ENCODE results near the gene TMEM232. TPM values are rescaled to one million over a fixed set of nuclear protein-coding genes. Genes with fewer than 3 reads are reported as not detected.
"Not testable (repeated sequence)": the region's sequence is repeated elsewhere in the genome, so short reads cannot be mapped to it uniquely, and the experiment has no call there.

The TMEM232 gene
- total and polyA plus RNA-seq, 2 donors from 2014 or later, result 4.8 to 11.3 TPM

DNA sequence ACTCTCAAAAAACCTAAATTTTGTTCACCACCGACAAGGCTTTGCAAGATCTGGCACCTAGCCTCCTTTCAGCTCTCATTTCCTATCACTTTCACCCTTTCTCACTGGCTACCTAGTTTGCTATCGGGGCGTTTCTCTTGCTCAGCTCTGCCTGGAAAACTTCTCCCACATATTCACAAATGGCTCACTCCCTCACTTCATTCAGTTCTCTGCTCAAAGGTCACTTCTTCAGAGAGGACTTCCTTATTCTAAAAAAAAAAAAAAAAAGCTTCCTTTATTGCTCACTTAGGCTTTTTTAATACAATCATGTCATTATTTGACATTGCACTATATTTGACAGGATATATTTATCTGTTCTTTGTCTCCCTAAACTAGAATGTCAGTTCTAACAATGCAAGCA, 10.3 kb upstream of the TMEM232 start:
- Histone ChIP-seq H3K27me3 (ENCODE audit: control insufficient read depth, insufficient read depth, low read length) (no peaks in the 10 kb centered on the region), H3K9me3 (ENCODE audit: control insufficient read depth in 2 of 3, insufficient read depth in 1 of 3, low read length in 3 of 3) (no peaks in the 10 kb centered on the region), H3K4me3 (ENCODE audit: low read length in 3 of 3) (peak overlapping the region in 1 of 3 donors; percentile 11), H3K36me3 (ENCODE audit: control insufficient read depth in 2 of 3, insufficient read depth in 3 of 3, low read length in 3 of 3) (no peaks in the 10 kb centered on the region), H3K9ac (ENCODE audit: low read length in 3 of 3) (no peak overlapping the region), H3K4me1 (ENCODE audit: control insufficient read depth in 2 of 3, insufficient read depth in 2 of 3, low read depth in 1 of 3, low read length in 3 of 3) (no peaks in the 10 kb centered on the region), H3K27ac (ENCODE audit: low read depth in 2 of 2, low read length in 2 of 2) (no peak overlapping the region)
- intact Hi-C loops (cut with DNase I), result no loop called here
- DNase-seq (peak in 1 of 5 donors; percentile 8), FAIRE-seq (no peak)
- no peak for TF ChIP-seq CTCF (IDR thresholded peaks at IDR 0.05; ENCODE audit: borderline replicate concordance, extremely low read depth, insufficient read depth)

GRCh38 chr5:110735556-110735955, 9.1 kb upstream of the TMEM232 start:
- H3K4me3 ChIP-seq (ENCODE audit: low read length in 3 of 3), result no peak overlapping the region
- no peak overlapping the region for H3K9ac ChIP-seq (ENCODE audit: low read length in 3 of 3)
- H3K36me3 ChIP-seq (ENCODE audit: control insufficient read depth in 2 of 3, insufficient read depth in 3 of 3, low read length in 3 of 3), result no peaks in the 10 kb centered on the region
- DNase-seq, result no peak
- no peak for TF ChIP-seq CTCF (IDR thresholded peaks at IDR 0.05; ENCODE audit: borderline replicate concordance, extremely low read depth, insufficient read depth)
- no peak for FAIRE-seq
- no peaks in the 10 kb centered on the region for H3K27me3 ChIP-seq (ENCODE audit: control insufficient read depth, insufficient read depth, low read length)
- no peaks in the 10 kb centered on the region for H3K4me1 ChIP-seq (ENCODE audit: control insufficient read depth in 2 of 3, insufficient read depth in 2 of 3, low read depth in 1 of 3, low read length in 3 of 3)
- no peaks in the 10 kb centered on the region for H3K9me3 ChIP-seq (ENCODE audit: control insufficient read depth in 2 of 3, insufficient read depth in 1 of 3, low read length in 3 of 3)
- intact Hi-C loops (cut with DNase I), result no loop called here
- no peak overlapping the region for H3K27ac ChIP-seq (ENCODE audit: low read depth in 2 of 2, low read length in 2 of 2)

GRCh38 chr5:110734101-110734500, 7.6 kb upstream of the TMEM232 start:
- no peaks in the 10 kb centered on the region for H3K9me3 ChIP-seq (ENCODE audit: control insufficient read depth in 2 of 3, insufficient read depth in 1 of 3, low read length in 3 of 3)
- H3K36me3 ChIP-seq (ENCODE audit: control insufficient read depth in 2 of 3, insufficient read depth in 3 of 3, low read length in 3 of 3), result no peaks in the 10 kb centered on the region
- H3K27me3 ChIP-seq (ENCODE audit: control insufficient read depth, insufficient read depth, low read length), result no peaks in the 10 kb centered on the region
- H3K4me3 ChIP-seq (ENCODE audit: low read length in 3 of 3), result no peak overlapping the region
- no peak overlapping the region for H3K27ac ChIP-seq (ENCODE audit: low read depth in 2 of 2, low read length in 2 of 2)
- FAIRE-seq (no peak), DNase-seq (no peak)
- TF ChIP-seq CTCF (IDR thresholded peaks at IDR 0.05; ENCODE audit: borderline replicate concordance, extremely low read depth, insufficient read depth), result no peak
- intact Hi-C loops (cut with DNase I), result no loop called here
- H3K9ac ChIP-seq (ENCODE audit: low read length in 3 of 3), result no peak overlapping the region
- no peaks in the 10 kb centered on the region for H3K4me1 ChIP-seq (ENCODE audit: control insufficient read depth in 2 of 3, insufficient read depth in 2 of 3, low read depth in 1 of 3, low read length in 3 of 3)

DNA sequence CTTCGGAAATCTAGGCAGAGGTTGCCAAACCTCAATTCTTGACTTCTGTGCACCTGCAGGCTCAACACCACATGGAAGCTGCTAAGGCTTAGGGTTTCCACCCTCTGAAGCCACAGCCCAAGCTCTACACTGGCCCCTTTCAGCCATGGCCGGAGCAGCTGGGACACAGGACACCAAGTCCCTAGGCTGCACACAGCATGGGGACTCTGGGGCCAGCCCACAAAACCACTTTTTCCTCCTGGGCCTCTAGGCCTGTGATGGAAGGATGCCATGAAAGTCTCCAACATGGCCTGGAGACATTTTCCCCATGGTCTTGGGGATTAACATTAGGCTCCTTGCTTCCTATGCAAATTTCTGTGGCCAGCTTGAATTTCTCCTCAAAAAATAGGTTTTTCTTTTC, 5.0 kb upstream of the TMEM232 start:
- H3K9me3 ChIP-seq (ENCODE audit: control insufficient read depth in 2 of 3, insufficient read depth in 1 of 3, low read length in 3 of 3); H3K9ac ChIP-seq (ENCODE audit: low read length in 3 of 3); H3K27ac ChIP-seq (ENCODE audit: low read depth in 2 of 2, low read length in 2 of 2); H3K4me3 ChIP-seq (ENCODE audit: low read length in 3 of 3); intact Hi-C loops (cut with DNase I); H3K4me1 ChIP-seq (ENCODE audit: control insufficient read depth in 2 of 3, insufficient read depth in 2 of 3, low read depth in 1 of 3, low read length in 3 of 3); H3K36me3 ChIP-seq (ENCODE audit: control insufficient read depth in 2 of 3, insufficient read depth in 3 of 3, low read length in 3 of 3); H3K27me3 ChIP-seq (ENCODE audit: control insufficient read depth, insufficient read depth, low read length); FAIRE-seq: not testable (repeated sequence)
- DNase-seq, result peak in 1 of 5 donors; percentile 31

Data from kidney (tissue), 14 donors.